Large intestine (tissue), 3 donors: ENCODE measurements around the gene NLRP6. TPM values are rescaled to one million over a fixed set of nuclear protein-coding genes. Genes with fewer than 3 reads are reported as not detected.

Experiments
- DNase-seq, 2 donors: peaks; one replicate each; pipeline versions ENCODE4 v3.0.0 to v3.0.0-alpha.2; 2013
- H3K27ac ChIP-seq: one replicate; pipeline ENCODE4 v1.5.1; 2013; ENCODE audit warnings: low read length
- H3K27me3 ChIP-seq: 2 replicates; pipeline ENCODE4 v1.6.1; 2013; ENCODE audit warnings: low read length; ENCODE audit not compliant: control insufficient read depth, insufficient read depth
- H3K36me3 ChIP-seq: 2 replicates; pipeline ENCODE4 v1.6.1; 2013; ENCODE audit warnings: low read length; ENCODE audit not compliant: control insufficient read depth, insufficient read depth
- H3K4me1 ChIP-seq: one replicate; pipeline ENCODE4 v1.6.1; 2013; ENCODE audit warnings: low read length; ENCODE audit not compliant: control insufficient read depth, insufficient read depth
- H3K4me3 ChIP-seq: one replicate; pipeline ENCODE4 v1.5.1; 2013; ENCODE audit warnings: low read length
- H3K9me3 ChIP-seq: one replicate; pipeline ENCODE4 v1.6.1; 2013; ENCODE audit warnings: mild to moderate bottlenecking, low read depth, low read length, moderate library complexity; ENCODE audit not compliant: control insufficient read depth
- WGBS: methylation state at CpG from one replicate; pipeline ENCODE4 v1.1.5; 2013; ENCODE audit warnings: low lambda C conversion rate; ENCODE audit not compliant: insufficient coverage; 5-methylcytosine and 5-hydroxymethylcytosine counted together
- polyA plus RNA-seq: library from polyadenylated mRNA; unstranded; fragments of 120-200 nt; gene quantifications from one replicate; pipeline ENCODE4 v1.2.1, GENCODE V29; 2013

The NLRP6 gene
- polyA plus RNA-seq, 1 donor: 37.4 TPM

GRCh38 chr11:288478-289397, 10.5 kb downstream of the NLRP6 start, which contains the start of gene PGGHG:
Gene PGGHG, plus strand, starts transcription at chr11:289126. Its CDS starts 691 bp downstream, at chr11:289817.
- peaks cover 5% of the 10 kb centered on the region for H3K9me3 ChIP-seq
- H3K4me1 ChIP-seq: peaks cover 19% of the 10 kb centered on the region
- peak within 1 kb of the TSS; percentile 57 for H3K4me3 ChIP-seq
- H3K36me3 ChIP-seq: peaks cover 39% of the 10 kb centered on the region
- DNase-seq: peak in 1 of 2 donors; percentile 78
- peak within 1 kb of the TSS; percentile 85 for H3K27ac ChIP-seq
- WGBS: no CpG with 5 or more reads among the region's 112 CpGs
- H3K27me3 ChIP-seq: peaks cover 6% of the 10 kb centered on the region

GRCh38 chr11:289398-289711, 11.1 kb downstream of the NLRP6 start:
- peak overlapping the region; percentile 41 for H3K27ac ChIP-seq
- peak overlapping the region; percentile 44 for H3K4me3 ChIP-seq
- peaks cover 2% of the 10 kb centered on the region for H3K9me3 ChIP-seq
- no peak for DNase-seq
- peaks cover 39% of the 10 kb centered on the region for H3K36me3 ChIP-seq
- no CpG with 5 or more reads among the region's 14 CpGs for WGBS
- H3K4me1 ChIP-seq: peaks cover 19% of the 10 kb centered on the region
- H3K27me3 ChIP-seq: peaks cover 6% of the 10 kb centered on the region

GRCh38 chr11:289712-290620, 11.8 kb downstream of the NLRP6 start:
- peaks cover 6% of the 10 kb centered on the region for H3K27me3 ChIP-seq
- H3K9me3 ChIP-seq: no peaks in the 10 kb centered on the region
- H3K36me3 ChIP-seq: peaks cover 43% of the 10 kb centered on the region
- peak overlapping the region; percentile 41 for H3K27ac ChIP-seq
- H3K4me1 ChIP-seq: peaks cover 19% of the 10 kb centered on the region
- WGBS: no CpG with 5 or more reads among the region's 48 CpGs
- peak overlapping the region; percentile 44 for H3K4me3 ChIP-seq
- peak in 1 of 2 donors; percentile 34 for DNase-seq

- H3K9me3 ChIP-seq: no peaks in the 10 kb centered on the region
- H3K27me3 ChIP-seq: peaks cover 6% of the 10 kb centered on the region
- no CpG with 5 or more reads among the region's 13 CpGs for WGBS
- peaks cover 16% of the 10 kb centered on the region for H3K4me1 ChIP-seq
- no peak overlapping the region for H3K4me3 ChIP-seq
- no peak for DNase-seq
- H3K27ac ChIP-seq: no peak overlapping the region
- peaks cover 44% of the 10 kb centered on the region for H3K36me3 ChIP-seq
Observed at GRCh38 chr11:290621-291231, 12.5 kb downstream of the NLRP6 start.

- peaks cover 15% of the 10 kb centered on the region for H3K4me1 ChIP-seq
- H3K4me3 ChIP-seq: no peak overlapping the region
- H3K27ac ChIP-seq: no peak overlapping the region
- DNase-seq: no peak
- no CpG with 5 or more reads among the region's 44 CpGs for WGBS
- peaks cover 6% of the 10 kb centered on the region for H3K27me3 ChIP-seq
- H3K36me3 ChIP-seq: peaks cover 42% of the 10 kb centered on the region
- no peaks in the 10 kb centered on the region for H3K9me3 ChIP-seq
Observed at GRCh38 chr11:291281-292210, 13.3 kb downstream of the NLRP6 start.

- Histone ChIP-seq H3K9me3 (no peaks in the 10 kb centered on the region), H3K27ac (no peak overlapping the region), H3K4me3 (no peak overlapping the region), H3K27me3 (peaks cover 6% of the 10 kb centered on the region), H3K4me1 (peaks cover 11% of the 10 kb centered on the region), H3K36me3 (peaks cover 42% of the 10 kb centered on the region)
- WGBS: no CpG with 5 or more reads among the region's 29 CpGs
- no peak for DNase-seq
Observed at GRCh38 chr11:292211-293121, 14.3 kb downstream of the NLRP6 start.

GRCh38 chr11:293271-293851, 15.2 kb downstream of the NLRP6 start:
- peaks cover 42% of the 10 kb centered on the region for H3K36me3 ChIP-seq
- H3K9me3 ChIP-seq: no peaks in the 10 kb centered on the region
- H3K27ac ChIP-seq: no peak overlapping the region
- no CpG with 5 or more reads among the region's 18 CpGs for WGBS
- H3K4me3 ChIP-seq: no peak overlapping the region
- no peaks in the 10 kb centered on the region for H3K27me3 ChIP-seq
- no peak for DNase-seq
- H3K4me1 ChIP-seq: peaks cover 16% of the 10 kb centered on the region

- Histone ChIP-seq H3K9me3 (no peaks in the 10 kb centered on the region), H3K27me3 (no peaks in the 10 kb centered on the region), H3K4me1 (peaks cover 16% of the 10 kb centered on the region), H3K27ac (no peak overlapping the region), H3K36me3 (peaks cover 42% of the 10 kb centered on the region), H3K4me3 (no peak overlapping the region)
- DNase-seq: no peak
- WGBS: no CpG with 5 or more reads among the region's 27 CpGs
Observed at GRCh38 chr11:293852-294661, 15.8 kb downstream of the NLRP6 start.
